CD14-positive monocyte (primary cell): Measurements from ENCODE around the gene EPOP. TPM values are rescaled to one million over a fixed set of nuclear protein-coding genes. Genes with fewer than 3 reads are reported as not detected.

Source experiments
- DNase-seq, 3 donors: peaks; one replicate each; pipeline ENCODE4 v3.0.0-alpha.2; 2011 to 2022
- H2AFZ ChIP-seq: 2 replicates; pipeline ENCODE4 v1.6.0; 2012; ENCODE audit warnings: mild to moderate bottlenecking, low read depth, low read length, inconsistent platforms; ENCODE audit not compliant: insufficient read depth, poor library complexity, severe bottlenecking
- H3K27ac ChIP-seq, 2 donors: 1 replicate in 1 of 2; 2 replicates in 1 of 2; pipeline ENCODE4 v1.5.1; 2012 to 2013; ENCODE audit warnings: low read length in 2 of 2, control low read depth in 1 of 2, inconsistent platforms in 1 of 2, low read depth in 1 of 2, mild to moderate bottlenecking in 1 of 2
- H3K27me3 ChIP-seq, 2 donors: one replicate each; pipeline versions ENCODE4 v1.6.0 to v1.6.1; 2011 to 2013; ENCODE audit warnings: low read length in 2 of 2; ENCODE audit not compliant: control insufficient read depth in 2 of 2, insufficient read depth in 2 of 2
- H3K36me3 ChIP-seq, 2 donors: replicated peaks in 1 of 2; 1 replicate in 1 of 2; 2 replicates in 1 of 2; pipeline versions ENCODE4 v1.5.1 to v1.6.1; 2012 to 2013; ENCODE audit warnings: low read length in 2 of 2, control low read depth in 1 of 2, inconsistent platforms in 1 of 2, mild to moderate bottlenecking in 1 of 2; ENCODE audit not compliant: insufficient read depth in 2 of 2, control insufficient read depth in 1 of 2
- H3K4me1 ChIP-seq, 2 donors: 1 replicate in 1 of 2; 2 replicates in 1 of 2; pipeline versions ENCODE4 v1.5.1 to v1.6.1; 2012 to 2013; ENCODE audit warnings: low read length in 2 of 2, control low read depth in 1 of 2, inconsistent platforms in 1 of 2, mild to moderate bottlenecking in 1 of 2, moderate library complexity in 1 of 2; ENCODE audit not compliant: insufficient read depth in 2 of 2, control insufficient read depth in 1 of 2
- H3K4me2 ChIP-seq: replicated peaks from 2 replicates; pipeline ENCODE3; 2012; ENCODE audit warnings: low read length, moderate library complexity, mild to moderate bottlenecking; ENCODE audit not compliant: poor library complexity, severe bottlenecking; ENCODE audit errors: extremely low read depth
- H3K4me3 ChIP-seq, 3 experiments: fragments of 200-600 bp in 1 of 3; sonication (generic) in 1 of 3; replicated peaks in 1 of 3; 1 replicate in 2 of 3; 2 replicates in 1 of 3; pipeline ENCODE4 v1.5.1; 2011 to 2013; ENCODE audit warnings: low read length in 3 of 3, mild to moderate bottlenecking in 3 of 3, control low read depth in 2 of 3, low read depth in 2 of 3, inconsistent platforms in 1 of 3, moderate library complexity in 1 of 3
- H3K79me2 ChIP-seq: 2 replicates; pipeline ENCODE4 v1.6.0; 2012; ENCODE audit warnings: mild to moderate bottlenecking, control low read depth, inconsistent platforms, low read length, moderate library complexity; ENCODE audit not compliant: insufficient read depth
- H3K9ac ChIP-seq: 2 replicates; pipeline ENCODE4 v1.6.0; 2017; ENCODE audit warnings: low read length, mild to moderate bottlenecking; ENCODE audit not compliant: insufficient read depth, poor library complexity, severe bottlenecking
- H3K9me3 ChIP-seq, 2 donors: replicated peaks in 1 of 2; 1 replicate in 1 of 2; 2 replicates in 1 of 2; pipeline versions ENCODE4 v1.5.1 to v1.6.1; 2012 to 2013; ENCODE audit warnings: low read length in 2 of 2, control low read depth in 1 of 2; ENCODE audit not compliant: control insufficient read depth in 1 of 2, insufficient read depth in 1 of 2
- H4K20me1 ChIP-seq: 2 replicates; pipeline ENCODE4 v1.6.0; 2012; ENCODE audit warnings: mild to moderate bottlenecking, low read length, control low read depth, moderate library complexity; ENCODE audit not compliant: insufficient read depth
- H3K27ac Mint-ChIP-seq, 7 donors: one replicate each; pipeline ENCODE4 v1.8.0; 2020; ENCODE audit warnings: mild to moderate bottlenecking in 7 of 7, mixed read lengths in 7 of 7, moderate library complexity in 6 of 7, inconsistent platforms in 2 of 7
- H3K27me3 Mint-ChIP-seq, 3 donors: one replicate each; pipeline ENCODE4 v1.8.0; 2021 to 2022; ENCODE audit warnings: low read depth in 3 of 3, mild to moderate bottlenecking in 3 of 3, mixed read lengths in 3 of 3, moderate library complexity in 3 of 3, inconsistent platforms in 1 of 3
- H3K36me3 Mint-ChIP-seq, 2 donors: one replicate each; pipeline ENCODE4 v1.8.0; 2020; ENCODE audit warnings: mixed read lengths in 2 of 2, inconsistent platforms in 1 of 2, mild to moderate bottlenecking in 1 of 2
- H3K4me1 Mint-ChIP-seq: one replicate; pipeline ENCODE4 v1.8.0; 2020; ENCODE audit warnings: mild to moderate bottlenecking, mixed read lengths
- H3K4me3 Mint-ChIP-seq, 2 donors: one replicate each; pipeline ENCODE4 v1.8.0; 2020; ENCODE audit warnings: mild to moderate bottlenecking in 2 of 2, mixed read lengths in 2 of 2, moderate library complexity in 1 of 2
- H3K9me3 Mint-ChIP-seq, 7 donors: one replicate each; pipeline ENCODE4 v1.8.0; 2020 to 2022; ENCODE audit warnings: mixed read lengths in 7 of 7, mild to moderate bottlenecking in 6 of 7, moderate library complexity in 6 of 7, inconsistent platforms in 2 of 7
- WGBS: methylation state at CpG from one replicate; pipeline ENCODE4 v1.1.5; 2013; ENCODE audit warnings: missing lambda C conversion rate; ENCODE audit not compliant: insufficient coverage; 5-methylcytosine and 5-hydroxymethylcytosine counted together
- intact Hi-C, 2 donors: fragments of 100-400 bp; cut with micrococcal nuclease; formaldehyde crosslinking; loops; one replicate each; pipeline versions ENCODE4 v1.15.0 to v1.15.1; 2023
- polyA plus RNA-seq, 3 donors: library from polyadenylated mRNA; depleted of rRNA in 1 of 3; unstranded in 2 of 3; stranded (reverse) in 1 of 3; fragments of 300-500 nt in 2 of 3; fragments of >200 nt in 1 of 3; fragmentation: Illumina TruSeq in 2 of 3; gene quantifications; 1 replicate in 2 of 3; 2 replicates in 1 of 3; pipeline ENCODE4 v1.2.3, GENCODE V29; 2012 to 2021
- TF ChIP-seq, protein P1 (sequence below): fragments of 200-600 bp; IDR thresholded peaks from one replicate; pipeline ENCODE4 v1.8.0; 2022; ENCODE audit warnings: antibody characterized with exemption, mild to moderate bottlenecking

EPOP gene
- polyA plus RNA-seq, 3 donors: 0.63 TPM; not detected in 2

DNA sequence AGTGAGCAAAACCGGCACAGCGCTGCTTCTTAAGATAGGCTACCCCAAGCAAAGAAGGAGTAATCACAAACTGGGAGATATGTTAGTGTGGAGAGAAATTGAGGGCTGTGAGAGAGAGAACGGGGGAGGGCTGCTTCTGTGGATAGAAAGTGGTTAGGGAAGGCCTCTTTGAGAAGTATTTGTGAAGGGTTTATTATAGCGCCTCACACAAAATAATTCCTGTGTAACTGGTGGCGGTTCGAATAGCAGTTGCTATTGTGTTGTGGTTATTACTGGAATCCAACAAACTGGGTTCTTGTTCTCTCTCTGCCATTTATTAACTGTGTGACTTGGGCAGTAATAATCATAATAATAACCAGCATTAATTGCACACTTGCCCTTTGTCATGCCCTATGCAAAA lies 46.2 kb upstream of the EPOP start:
- peaks cover 48 to 52% of the 10 kb centered on the region in 2 donors for H3K36me3 Mint-ChIP-seq
- H3K4me2 ChIP-seq: no peak overlapping the region
- H3K9me3 ChIP-seq: no peaks in the 10 kb centered on the region
- H3K27ac Mint-ChIP-seq: no peak overlapping the region
- no peaks in the 10 kb centered on the region for H3K27me3 ChIP-seq
- H3K4me3 ChIP-seq: no peak overlapping the region
- no peaks in the 10 kb centered on the region for H4K20me1 ChIP-seq
- no peak overlapping the region for H3K4me3 Mint-ChIP-seq
- H3K27ac ChIP-seq: no peak overlapping the region
- TF ChIP-seq, protein P1, sequence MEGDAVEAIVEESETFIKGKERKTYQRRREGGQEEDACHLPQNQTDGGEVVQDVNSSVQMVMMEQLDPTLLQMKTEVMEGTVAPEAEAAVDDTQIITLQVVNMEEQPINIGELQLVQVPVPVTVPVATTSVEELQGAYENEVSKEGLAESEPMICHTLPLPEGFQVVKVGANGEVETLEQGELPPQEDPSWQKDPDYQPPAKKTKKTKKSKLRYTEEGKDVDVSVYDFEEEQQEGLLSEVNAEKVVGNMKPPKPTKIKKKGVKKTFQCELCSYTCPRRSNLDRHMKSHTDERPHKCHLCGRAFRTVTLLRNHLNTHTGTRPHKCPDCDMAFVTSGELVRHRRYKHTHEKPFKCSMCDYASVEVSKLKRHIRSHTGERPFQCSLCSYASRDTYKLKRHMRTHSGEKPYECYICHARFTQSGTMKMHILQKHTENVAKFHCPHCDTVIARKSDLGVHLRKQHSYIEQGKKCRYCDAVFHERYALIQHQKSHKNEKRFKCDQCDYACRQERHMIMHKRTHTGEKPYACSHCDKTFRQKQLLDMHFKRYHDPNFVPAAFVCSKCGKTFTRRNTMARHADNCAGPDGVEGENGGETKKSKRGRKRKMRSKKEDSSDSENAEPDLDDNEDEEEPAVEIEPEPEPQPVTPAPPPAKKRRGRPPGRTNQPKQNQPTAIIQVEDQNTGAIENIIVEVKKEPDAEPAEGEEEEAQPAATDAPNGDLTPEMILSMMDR: no peak
- WGBS: 93% methylated on average over 2 of the region's 6 CpGs
- H3K9ac ChIP-seq: no peak overlapping the region
- DNase-seq: no peak
- peaks cover 8 to 11% of the 10 kb centered on the region in 2 donors for H3K4me1 ChIP-seq
- H3K4me1 Mint-ChIP-seq: peaks cover 12% of the 10 kb centered on the region
- H3K9me3 Mint-ChIP-seq: peaks cover 0 to 4% (median 0%) of the 10 kb centered on the region in 7 donors
- H3K36me3 ChIP-seq: peaks cover 38 to 48% of the 10 kb centered on the region in 2 donors
- no peaks in the 10 kb centered on the region for H3K79me2 ChIP-seq
- intact Hi-C loops: no loop called here
- H2AFZ ChIP-seq: no peak overlapping the region
- peaks cover 1 to 2% (median 1%) of the 10 kb centered on the region in 3 donors for H3K27me3 Mint-ChIP-seq

DNA sequence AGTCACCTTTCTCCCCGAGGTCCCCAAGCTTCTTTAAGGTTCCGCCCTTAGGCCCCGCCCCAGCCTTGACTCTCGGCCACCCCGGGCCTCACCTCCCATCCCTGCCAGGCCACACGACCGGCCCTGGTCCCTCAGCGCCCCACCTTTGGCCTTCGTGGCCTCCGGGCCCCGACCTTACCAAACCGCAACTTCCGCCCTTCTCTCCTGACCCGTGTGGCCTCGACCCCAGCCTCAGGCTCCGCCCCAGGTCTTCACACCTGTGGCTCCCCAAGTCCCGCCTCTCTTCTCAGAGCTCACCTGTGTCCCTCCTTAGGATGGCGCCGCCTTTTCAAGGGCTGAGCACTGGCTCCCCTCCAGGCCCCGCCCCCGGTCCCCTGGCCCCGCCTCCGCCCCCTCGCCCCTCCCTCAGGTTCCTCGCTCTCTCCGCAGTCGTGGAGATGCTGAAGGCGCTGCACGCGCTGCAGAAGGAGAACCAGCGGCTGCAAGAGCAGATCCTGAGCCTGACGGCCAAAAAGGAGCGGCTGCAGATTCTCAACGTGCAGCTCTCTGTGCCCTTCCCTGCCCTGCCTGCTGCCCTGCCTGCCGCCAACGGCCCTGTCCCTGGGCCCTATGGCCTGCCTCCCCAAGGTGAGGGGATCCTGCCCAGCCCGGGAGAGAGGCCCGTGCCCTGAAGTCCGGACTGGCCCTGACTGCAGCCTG lies 45.3 kb upstream of the EPOP start:
- no peak for DNase-seq
- no peaks in the 10 kb centered on the region for H3K27me3 ChIP-seq
- peaks cover 1 to 2% (median 1%) of the 10 kb centered on the region in 3 donors for H3K27me3 Mint-ChIP-seq
- WGBS: 94% methylated on average over 32 of the region's 39 CpGs
- no peak overlapping the region for H2AFZ ChIP-seq
- intact Hi-C loops: no loop called here
- H3K36me3 ChIP-seq: peaks cover 46 to 56% of the 10 kb centered on the region in 2 donors
- peaks cover 51 to 53% of the 10 kb centered on the region in 2 donors for H3K36me3 Mint-ChIP-seq
- no peak overlapping the region for H3K4me3 Mint-ChIP-seq
- no peaks in the 10 kb centered on the region for H3K9me3 ChIP-seq
- H3K4me3 ChIP-seq: no peak overlapping the region
- H3K9ac ChIP-seq: no peak overlapping the region
- H3K9me3 Mint-ChIP-seq: peaks cover 0 to 4% (median 0%) of the 10 kb centered on the region in 7 donors
- TF ChIP-seq, protein P1: no peak
- no peaks in the 10 kb centered on the region for H4K20me1 ChIP-seq
- H3K4me2 ChIP-seq: no peak overlapping the region
- H3K27ac ChIP-seq: no peak overlapping the region
- no peak overlapping the region for H3K27ac Mint-ChIP-seq
- H3K79me2 ChIP-seq: no peaks in the 10 kb centered on the region
- peaks cover 10% of the 10 kb centered on the region for H3K4me1 Mint-ChIP-seq
- H3K4me1 ChIP-seq: peaks cover 8 to 10% of the 10 kb centered on the region in 2 donors
